Measurements from ENCODE around the gene SIGLEC15.

Gene SIGLEC15

GRCh38 chr18:45880876-45881558, 55.5 kb downstream of the SIGLEC15 start:
- DNase-seq, result no peak

DNA sequence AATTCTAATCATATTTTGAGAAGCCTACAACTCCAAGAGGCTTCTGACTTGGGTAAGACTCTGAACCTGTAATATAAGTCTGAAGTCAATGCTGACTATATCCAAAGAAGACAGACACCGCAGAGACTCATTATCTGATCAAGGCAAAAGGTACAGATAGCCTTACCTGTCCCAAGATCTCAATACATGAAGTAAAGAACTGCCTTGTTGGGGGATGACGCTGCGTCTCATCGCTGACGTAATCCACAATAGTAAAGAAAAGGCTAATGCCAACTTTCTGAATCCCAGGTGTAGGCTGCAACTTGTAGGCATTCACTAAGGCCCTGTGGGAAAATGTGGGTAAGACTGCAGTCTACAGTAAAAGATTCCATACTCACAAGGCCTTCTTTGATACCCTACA, 62.1 kb downstream of the SIGLEC15 start:
- no peak for DNase-seq

- no peak for DNase-seq
Observed at GRCh38 chr18:45889419-45890064, 64.1 kb downstream of the SIGLEC15 start.

- no peak for DNase-seq
Observed at GRCh38 chr18:45890606-45891005, 65.1 kb downstream of the SIGLEC15 start.

DNA sequence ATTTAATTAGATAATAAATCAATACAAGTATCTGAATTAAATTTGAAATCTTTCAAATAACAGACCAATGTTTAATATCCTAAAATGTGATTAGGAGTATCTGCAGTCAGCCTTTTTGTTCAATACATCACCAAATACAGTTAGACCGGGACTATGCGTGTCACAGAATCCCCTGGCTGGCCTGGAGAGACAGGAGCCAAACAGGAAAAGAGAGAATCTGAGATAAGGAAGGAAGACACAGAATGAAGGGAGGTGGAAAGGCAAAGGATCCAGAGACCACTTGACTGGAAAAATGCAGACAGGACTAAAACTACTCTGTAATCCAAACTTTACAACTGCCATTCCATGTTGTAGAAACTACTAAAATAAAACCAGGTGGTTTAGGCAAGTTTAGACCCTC, 66.3 kb downstream of the SIGLEC15 start:
- DNase-seq, result no peak

Data from activated T-cell treated with anti-CD3 and anti-CD28 coated beads for 4 hours (primary cell).